HepG2 (cell line): ENCODE measurements around the gene ZNG1A. TPM values are rescaled to one million over a fixed set of nuclear protein-coding genes. Genes with fewer than 3 reads are reported as not detected.

ENCODE experiments used
- ATAC-seq: fragments of 200-7000 bp; cut with Tn5 transposase; 3 replicates; pipeline ENCODE4 v1.9.1; 2020; ENCODE audit warnings: mild to moderate bottlenecking, moderate library complexity
- BruUV-seq: library from RNA; stranded (reverse); fragments of 400-500 nt; replicated peaks from 2 replicates; lab custom pipeline; 2021; lab: Mats Ljungman, UMichigan
- CTCF ChIA-PET: fragments of 300-600 bp; formaldehyde crosslinking; extraction: SDS; loops from one replicate; lab custom pipeline; 2021; ENCODE audit warnings: low total read pairs, inconsistent platforms, low intra/inter-chr PET ratio; lab: Yijun Ruan, JAX
- POLR2A ChIA-PET: fragments of 350-600 bp; sonication (Branson Sonifier 250); formaldehyde crosslinking; loops from one replicate; lab custom pipeline; 2020; ENCODE audit warnings: antibody characterized with exemption, inconsistent platforms; lab: Yijun Ruan, JAX
- DNase-seq: peaks from one replicate; pipeline ENCODE4 v3.0.0-alpha.2; 2015; ENCODE audit warnings: low spot score
- FAIRE-seq: peaks from 3 replicates; lab custom pipeline; 2011; peaks lifted over from hg19 to GRCh38; lab: Jason Lieb, UNC
- H2AFZ ChIP-seq: one replicate; pipeline ENCODE4 v1.6.1; 2011; ENCODE audit warnings: low read length, inconsistent platforms
- H3K27ac ChIP-seq: fragments of 300-600 bp; 3 replicates; pipeline ENCODE4 v1.8.0; 2011; ENCODE audit warnings: mixed run types, mild to moderate bottlenecking, mixed read lengths, low read length, inconsistent platforms; ENCODE audit not compliant: insufficient read depth; ENCODE audit errors: extremely low read length
- H3K27me3 ChIP-seq, 2 experiments: fragments of 200-600 bp in 1 of 2; 2 replicates in 1 of 2; 3 replicates in 1 of 2; pipeline versions ENCODE4 v1.6.0 to v1.8.0; 2011; ENCODE audit warnings: low read length in 2 of 2, mild to moderate bottlenecking in 2 of 2, moderate library complexity in 2 of 2, inconsistent platforms in 1 of 2; ENCODE audit not compliant: insufficient read depth in 2 of 2, control insufficient read depth in 1 of 2
- H3K36me3 ChIP-seq, 2 experiments: fragments of 200-600 bp in 1 of 2; replicated peaks in 1 of 2; 2 replicates in 1 of 2; 3 replicates in 1 of 2; pipeline versions ENCODE4 v1.5.1 to v1.8.0; 2011; ENCODE audit warnings: low read length in 2 of 2, inconsistent platforms in 1 of 2; ENCODE audit not compliant: insufficient read depth in 2 of 2, control insufficient read depth in 1 of 2
- H3K4me1 ChIP-seq: 2 replicates; pipeline ENCODE4 v1.5.1; 2012; ENCODE audit warnings: low read length, inconsistent platforms; ENCODE audit not compliant: insufficient read depth
- H3K4me2 ChIP-seq: 2 replicates; pipeline ENCODE4 v1.6.0; 2011; ENCODE audit warnings: low read depth, low read length, inconsistent platforms
- H3K4me3 ChIP-seq, 3 experiments: fragments of 200-600 bp in 1 of 3; sonication (generic), shearing (Covaris generic) in 1 of 3; replicated peaks in 1 of 3; 2 replicates each; pipeline ENCODE4 v1.5.1; 2011 to 2016; ENCODE audit warnings: low read length in 3 of 3, inconsistent platforms in 2 of 3, low read depth in 2 of 3, mild to moderate bottlenecking in 2 of 3, control low read depth in 1 of 3, mixed read lengths in 1 of 3; ENCODE audit not compliant: insufficient read depth in 1 of 3
- H3K79me2 ChIP-seq: one replicate; pipeline ENCODE4 v1.6.1; 2011; ENCODE audit warnings: low read length, inconsistent platforms; ENCODE audit not compliant: insufficient read depth
- H3K9ac ChIP-seq: 2 replicates; pipeline ENCODE4 v1.6.0; 2011; ENCODE audit warnings: mild to moderate bottlenecking, low read depth, low read length, inconsistent platforms; ENCODE audit not compliant: insufficient read depth
- H3K9me3 ChIP-seq: 2 replicates; pipeline ENCODE4 v1.5.1; 2012; ENCODE audit warnings: mild to moderate bottlenecking, low read length
- H4K20me1 ChIP-seq: 2 replicates; pipeline ENCODE4 v1.6.0; 2011; ENCODE audit warnings: inconsistent platforms, mild to moderate bottlenecking, low read length, moderate library complexity; ENCODE audit not compliant: insufficient read depth
- CAMTA2 ChIP-seq: sonication (generic); formaldehyde crosslinking; IDR thresholded peaks from 2 replicates; pipeline ENCODE4 v1.4.0; 2020; ENCODE audit warnings: mild to moderate bottlenecking, missing genetic modification reagents, borderline replicate concordance
- DNMT3B ChIP-seq: conservative IDR thresholded peaks from 2 replicates; pipeline ENCODE4 v1.6.1; 2016; ENCODE audit warnings: missing biosample characterization, control low read depth
- MED13 ChIP-seq: sonication (generic); formaldehyde crosslinking; IDR thresholded peaks from 2 replicates; pipeline ENCODE4 v1.5.0; 2020; ENCODE audit warnings: missing genetic modification reagents
- NCOA5 ChIP-seq: sonication (generic); formaldehyde crosslinking; IDR thresholded peaks from 2 replicates; pipeline ENCODE4 v1.4.0; 2020; ENCODE audit warnings: missing genetic modification reagents
- ZFP36 ChIP-seq: fragments of 150-350 bp; IDR thresholded peaks from 2 replicates; pipeline ENCODE4 v1.6.1; 2018; ENCODE audit warnings: borderline replicate concordance, low read length, low read depth; ENCODE audit not compliant: partially characterized antibody
- ZNF10 ChIP-seq: sonication (generic); formaldehyde crosslinking; IDR thresholded peaks from 2 replicates; pipeline ENCODE4 v1.4.0; 2020; ENCODE audit warnings: mild to moderate bottlenecking, low read depth, missing genetic modification reagents, borderline replicate concordance
- ZNF20 ChIP-seq: sonication (generic); formaldehyde crosslinking; IDR thresholded peaks from 2 replicates; pipeline ENCODE4 v1.4.0; 2020; ENCODE audit warnings: mild to moderate bottlenecking, moderate library complexity, missing genetic modification reagents
- ZNF317 ChIP-seq: sonication (generic); formaldehyde crosslinking; IDR thresholded peaks from 2 replicates; pipeline ENCODE4 v1.5.0; 2020; ENCODE audit warnings: mild to moderate bottlenecking, missing genetic modification reagents
- ZNF326 ChIP-seq: sonication (generic); formaldehyde crosslinking; IDR thresholded peaks from 2 replicates; pipeline ENCODE4 v1.4.0; 2020; ENCODE audit warnings: missing genetic modification reagents, borderline replicate concordance
- WGBS: methylation state at CpG from one replicate; pipeline ENCODE4 v1.1.6; 2017; ENCODE audit warnings: low lambda C conversion rate; 5-methylcytosine and 5-hydroxymethylcytosine counted together
- in situ Hi-C: cut with HindIII; loops from 2 replicates; pipeline ENCODE4 v1.10.0; 2017; ENCODE audit warnings: low pct_unique_long_range_greater_than_20kb; ENCODE audit not compliant: extremely low pct_ligation_motif_present
- intact Hi-C: fragments of 100-400 bp; cut with micrococcal nuclease; formaldehyde crosslinking; loops from one replicate; pipeline ENCODE4 v1.10.0; 2022; ENCODE audit not compliant: unreplicated experiment
- polyA plus RNA-seq, 8 experiments: library from polyadenylated mRNA; depleted of rRNA in 3 of 8; stranded (reverse) in 7 of 8; unstranded in 1 of 8; fragments of >200 nt; fragmentation: Illumina TruSeq in 4 of 8; extraction: Trizol in 4 of 8; gene quantifications; 2 replicates each; pipeline versions ENCODE4 v1.2.1 to v1.2.3, GENCODE V29; 2011 to 2016; ENCODE audit warnings: low read depth in 4 of 8, missing spikeins in 1 of 8, mixed read lengths in 1 of 8; ENCODE audit not compliant: insufficient read depth in 1 of 8
- total RNA-seq, 5 experiments: library from RNA; depleted of rRNA; stranded (reverse); fragments of >200 nt; fragmentation: Illumina TruSeq; extraction: Trizol; gene quantifications; 2 replicates each; pipeline ENCODE4 v1.2.3, GENCODE V29; 2016; ENCODE audit warnings: low read depth in 1 of 5
- TF ChIP-seq, protein P1 (sequence below): sonication (generic); formaldehyde crosslinking; IDR thresholded peaks from 2 replicates; pipeline ENCODE4 v1.8.1; 2023; ENCODE audit warnings: missing genetic modification reagents, inconsistent platforms, borderline replicate concordance
- TF ChIP-seq, protein P2 (sequence below): sonication (generic); formaldehyde crosslinking; IDR thresholded peaks from 2 replicates; pipeline ENCODE4 v1.5.1; 2020; ENCODE audit warnings: mild to moderate bottlenecking, missing genetic modification reagents, borderline replicate concordance
- TF ChIP-seq, protein P3 (sequence below): sonication (generic); formaldehyde crosslinking; IDR thresholded peaks from 2 replicates; pipeline ENCODE4; 2020; ENCODE audit warnings: missing genetic modification reagents, mild to moderate bottlenecking, borderline replicate concordance
- TF ChIP-seq, protein P4 (sequence below): sonication (generic); formaldehyde crosslinking; IDR thresholded peaks from 2 replicates; pipeline ENCODE4 v1.4.0; 2020; ENCODE audit warnings: missing genetic modification reagents, borderline replicate concordance

The ZNG1A gene
- total and polyA plus RNA-seq, 2 of the 13 experiments (the other 11 are each of a cell fraction or from before 2014, with no cell fraction given), result 28.6 to 90.6 TPM

DNA sequence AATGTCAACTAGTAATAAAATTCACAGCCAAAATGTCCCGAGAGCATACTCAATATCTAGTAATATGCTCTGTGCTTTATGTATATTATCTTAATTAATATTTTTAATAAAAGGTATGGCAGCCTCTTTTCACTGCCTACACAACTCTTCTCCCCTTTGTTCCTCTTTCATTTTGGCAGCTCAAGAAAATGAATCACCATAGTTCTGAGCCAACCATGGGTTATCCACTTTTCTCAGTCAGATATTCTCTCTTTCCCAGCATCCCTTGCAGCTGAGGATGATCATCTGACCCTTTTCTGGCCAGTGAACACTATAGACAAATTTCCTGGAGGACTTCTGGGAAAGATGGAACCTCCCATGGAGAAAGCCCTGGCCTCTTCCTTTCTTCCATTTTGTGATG is 27.6 kb upstream of the ZNG1A start:
- in situ Hi-C loops, result no loop called here
- no peak for ATAC-seq
- intact Hi-C loops, result no loop called here
- Histone ChIP-seq H3K9me3 (no peaks in the 10 kb centered on the region), H3K4me2 (no peak overlapping the region), H3K4me1 (no peaks in the 10 kb centered on the region), H4K20me1 (no peaks in the 10 kb centered on the region), H3K79me2 (no peaks in the 10 kb centered on the region), H3K4me3 (no peak overlapping the region), H3K36me3 (no peaks in the 10 kb centered on the region), H3K9ac (no peak overlapping the region), H2AFZ (no peak overlapping the region), H3K27me3 (no peaks in the 10 kb centered on the region), H3K27ac (no peak overlapping the region)
- no peak for DNase-seq
- FAIRE-seq, result no peak
- WGBS, result 0% methylated on average over 1 of the region's 1 CpG
- CTCF ChIA-PET, result no interaction called here
- POLR2A ChIA-PET, result no interaction called here
- no TSS peak for BruUV-seq
- TF ChIP-seq DNMT3B (no peak), NCOA5 (CRISPR knock-in tag) (no peak), ZNF317 (CRISPR knock-in tag) (no peak), CAMTA2 (CRISPR knock-in tag) (no peak), ZNF20 (CRISPR knock-in tag) (no peak), ZNF10 (CRISPR knock-in tag) (no peak), ZFP36 (no peak), ZNF326 (CRISPR knock-in tag) (no peak), MED13 (CRISPR knock-in tag) (no peak)
- TF ChIP-seq, protein P1, sequence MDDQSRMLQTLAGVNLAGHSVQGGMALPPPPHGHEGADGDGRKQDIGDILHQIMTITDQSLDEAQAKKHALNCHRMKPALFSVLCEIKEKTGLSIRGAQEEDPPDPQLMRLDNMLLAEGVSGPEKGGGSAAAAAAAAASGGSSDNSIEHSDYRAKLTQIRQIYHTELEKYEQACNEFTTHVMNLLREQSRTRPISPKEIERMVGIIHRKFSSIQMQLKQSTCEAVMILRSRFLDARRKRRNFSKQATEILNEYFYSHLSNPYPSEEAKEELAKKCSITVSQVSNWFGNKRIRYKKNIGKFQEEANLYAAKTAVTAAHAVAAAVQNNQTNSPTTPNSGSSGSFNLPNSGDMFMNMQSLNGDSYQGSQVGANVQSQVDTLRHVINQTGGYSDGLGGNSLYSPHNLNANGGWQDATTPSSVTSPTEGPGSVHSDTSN (CRISPR knock-in tag), result no peak
- TF ChIP-seq, protein P2, sequence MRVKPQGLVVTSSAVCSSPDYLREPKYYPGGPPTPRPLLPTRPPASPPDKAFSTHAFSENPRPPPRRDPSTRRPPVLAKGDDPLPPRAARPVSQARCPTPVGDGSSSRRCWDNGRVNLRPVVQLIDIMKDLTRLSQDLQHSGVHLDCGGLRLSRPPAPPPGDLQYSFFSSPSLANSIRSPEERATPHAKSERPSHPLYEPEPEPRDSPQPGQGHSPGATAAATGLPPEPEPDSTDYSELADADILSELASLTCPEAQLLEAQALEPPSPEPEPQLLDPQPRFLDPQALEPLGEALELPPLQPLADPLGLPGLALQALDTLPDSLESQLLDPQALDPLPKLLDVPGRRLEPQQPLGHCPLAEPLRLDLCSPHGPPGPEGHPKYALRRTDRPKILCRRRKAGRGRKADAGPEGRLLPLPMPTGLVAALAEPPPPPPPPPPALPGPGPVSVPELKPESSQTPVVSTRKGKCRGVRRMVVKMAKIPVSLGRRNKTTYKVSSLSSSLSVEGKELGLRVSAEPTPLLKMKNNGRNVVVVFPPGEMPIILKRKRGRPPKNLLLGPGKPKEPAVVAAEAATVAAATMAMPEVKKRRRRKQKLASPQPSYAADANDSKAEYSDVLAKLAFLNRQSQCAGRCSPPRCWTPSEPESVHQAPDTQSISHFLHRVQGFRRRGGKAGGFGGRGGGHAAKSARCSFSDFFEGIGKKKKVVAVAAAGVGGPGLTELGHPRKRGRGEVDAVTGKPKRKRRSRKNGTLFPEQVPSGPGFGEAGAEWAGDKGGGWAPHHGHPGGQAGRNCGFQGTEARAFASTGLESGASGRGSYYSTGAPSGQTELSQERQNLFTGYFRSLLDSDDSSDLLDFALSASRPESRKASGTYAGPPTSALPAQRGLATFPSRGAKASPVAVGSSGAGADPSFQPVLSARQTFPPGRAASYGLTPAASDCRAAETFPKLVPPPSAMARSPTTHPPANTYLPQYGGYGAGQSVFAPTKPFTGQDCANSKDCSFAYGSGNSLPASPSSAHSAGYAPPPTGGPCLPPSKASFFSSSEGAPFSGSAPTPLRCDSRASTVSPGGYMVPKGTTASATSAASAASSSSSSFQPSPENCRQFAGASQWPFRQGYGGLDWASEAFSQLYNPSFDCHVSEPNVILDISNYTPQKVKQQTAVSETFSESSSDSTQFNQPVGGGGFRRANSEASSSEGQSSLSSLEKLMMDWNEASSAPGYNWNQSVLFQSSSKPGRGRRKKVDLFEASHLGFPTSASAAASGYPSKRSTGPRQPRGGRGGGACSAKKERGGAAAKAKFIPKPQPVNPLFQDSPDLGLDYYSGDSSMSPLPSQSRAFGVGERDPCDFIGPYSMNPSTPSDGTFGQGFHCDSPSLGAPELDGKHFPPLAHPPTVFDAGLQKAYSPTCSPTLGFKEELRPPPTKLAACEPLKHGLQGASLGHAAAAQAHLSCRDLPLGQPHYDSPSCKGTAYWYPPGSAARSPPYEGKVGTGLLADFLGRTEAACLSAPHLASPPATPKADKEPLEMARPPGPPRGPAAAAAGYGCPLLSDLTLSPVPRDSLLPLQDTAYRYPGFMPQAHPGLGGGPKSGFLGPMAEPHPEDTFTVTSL (CRISPR knock-in tag), result no peak
- TF ChIP-seq, protein P3, sequence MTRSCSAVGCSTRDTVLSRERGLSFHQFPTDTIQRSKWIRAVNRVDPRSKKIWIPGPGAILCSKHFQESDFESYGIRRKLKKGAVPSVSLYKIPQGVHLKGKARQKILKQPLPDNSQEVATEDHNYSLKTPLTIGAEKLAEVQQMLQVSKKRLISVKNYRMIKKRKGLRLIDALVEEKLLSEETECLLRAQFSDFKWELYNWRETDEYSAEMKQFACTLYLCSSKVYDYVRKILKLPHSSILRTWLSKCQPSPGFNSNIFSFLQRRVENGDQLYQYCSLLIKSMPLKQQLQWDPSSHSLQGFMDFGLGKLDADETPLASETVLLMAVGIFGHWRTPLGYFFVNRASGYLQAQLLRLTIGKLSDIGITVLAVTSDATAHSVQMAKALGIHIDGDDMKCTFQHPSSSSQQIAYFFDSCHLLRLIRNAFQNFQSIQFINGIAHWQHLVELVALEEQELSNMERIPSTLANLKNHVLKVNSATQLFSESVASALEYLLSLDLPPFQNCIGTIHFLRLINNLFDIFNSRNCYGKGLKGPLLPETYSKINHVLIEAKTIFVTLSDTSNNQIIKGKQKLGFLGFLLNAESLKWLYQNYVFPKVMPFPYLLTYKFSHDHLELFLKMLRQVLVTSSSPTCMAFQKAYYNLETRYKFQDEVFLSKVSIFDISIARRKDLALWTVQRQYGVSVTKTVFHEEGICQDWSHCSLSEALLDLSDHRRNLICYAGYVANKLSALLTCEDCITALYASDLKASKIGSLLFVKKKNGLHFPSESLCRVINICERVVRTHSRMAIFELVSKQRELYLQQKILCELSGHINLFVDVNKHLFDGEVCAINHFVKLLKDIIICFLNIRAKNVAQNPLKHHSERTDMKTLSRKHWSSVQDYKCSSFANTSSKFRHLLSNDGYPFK (CRISPR knock-in tag), result no peak
- TF ChIP-seq, protein P4, sequence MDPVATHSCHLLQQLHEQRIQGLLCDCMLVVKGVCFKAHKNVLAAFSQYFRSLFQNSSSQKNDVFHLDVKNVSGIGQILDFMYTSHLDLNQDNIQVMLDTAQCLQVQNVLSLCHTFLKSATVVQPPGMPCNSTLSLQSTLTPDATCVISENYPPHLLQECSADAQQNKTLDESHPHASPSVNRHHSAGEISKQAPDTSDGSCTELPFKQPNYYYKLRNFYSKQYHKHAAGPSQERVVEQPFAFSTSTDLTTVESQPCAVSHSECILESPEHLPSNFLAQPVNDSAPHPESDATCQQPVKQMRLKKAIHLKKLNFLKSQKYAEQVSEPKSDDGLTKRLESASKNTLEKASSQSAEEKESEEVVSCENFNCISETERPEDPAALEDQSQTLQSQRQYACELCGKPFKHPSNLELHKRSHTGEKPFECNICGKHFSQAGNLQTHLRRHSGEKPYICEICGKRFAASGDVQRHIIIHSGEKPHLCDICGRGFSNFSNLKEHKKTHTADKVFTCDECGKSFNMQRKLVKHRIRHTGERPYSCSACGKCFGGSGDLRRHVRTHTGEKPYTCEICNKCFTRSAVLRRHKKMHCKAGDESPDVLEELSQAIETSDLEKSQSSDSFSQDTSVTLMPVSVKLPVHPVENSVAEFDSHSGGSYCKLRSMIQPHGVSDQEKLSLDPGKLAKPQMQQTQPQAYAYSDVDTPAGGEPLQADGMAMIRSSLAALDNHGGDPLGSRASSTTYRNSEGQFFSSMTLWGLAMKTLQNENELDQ (CRISPR knock-in tag), result no peak
